Liver (tissue), 9 donors: ENCODE results near the gene FAM185A. TPM values are rescaled to one million over a fixed set of nuclear protein-coding genes. Genes with fewer than 3 reads are reported as not detected.
"Not testable (repeated sequence)": the region's sequence is repeated elsewhere in the genome, so short reads cannot be mapped to it uniquely, and the experiment has no call there.

Experiments used
- DNase-seq: peaks from one replicate; pipeline ENCODE4 v3.0.0-alpha.2; 2017; ENCODE audit warnings: low spot score
- H3K27ac ChIP-seq, 2 donors: one replicate each; pipeline ENCODE4 v1.7.0; 2013; ENCODE audit warnings: inconsistent platforms in 2 of 2, low read length in 2 of 2, control low read depth in 1 of 2, low read depth in 1 of 2, mild to moderate bottlenecking in 1 of 2
- H3K27me3 ChIP-seq, 4 donors: one replicate each; pipeline versions ENCODE4 v1.6.1 to v1.7.0; 2013; ENCODE audit warnings: low read length in 3 of 4, inconsistent platforms in 1 of 4, mild to moderate bottlenecking in 1 of 4, moderate library complexity in 1 of 4; ENCODE audit not compliant: control insufficient read depth in 4 of 4, insufficient read depth in 4 of 4
- H3K36me3 ChIP-seq, 4 donors: one replicate each; pipeline versions ENCODE4 v1.6.1 to v1.7.0; 2013; ENCODE audit warnings: low read length in 3 of 4, mild to moderate bottlenecking in 3 of 4, low read depth in 1 of 4, moderate library complexity in 1 of 4; ENCODE audit not compliant: control insufficient read depth in 4 of 4, insufficient read depth in 3 of 4
- H3K4me1 ChIP-seq, 4 donors: one replicate each; pipeline versions ENCODE4 v1.6.1 to v1.7.0; 2013; ENCODE audit warnings: low read length in 3 of 4, mild to moderate bottlenecking in 3 of 4, moderate library complexity in 1 of 4; ENCODE audit not compliant: control insufficient read depth in 4 of 4, insufficient read depth in 4 of 4
- H3K4me3 ChIP-seq, 3 donors: one replicate each; pipeline versions ENCODE4 v1.6.1 to v1.7.0; 2013; ENCODE audit warnings: low read length in 3 of 3, control low read depth in 1 of 3, low read depth in 1 of 3, mild to moderate bottlenecking in 1 of 3
- H3K9ac ChIP-seq, 2 donors: one replicate each; pipeline ENCODE4 v1.7.0; 2013; ENCODE audit warnings: low read length in 2 of 2, mild to moderate bottlenecking in 2 of 2, moderate library complexity in 2 of 2, control low read depth in 1 of 2, low read depth in 1 of 2
- H3K9me3 ChIP-seq, 4 donors: one replicate each; pipeline versions ENCODE4 v1.6.1 to v1.7.0; 2013; ENCODE audit warnings: low read length in 3 of 4; ENCODE audit not compliant: control insufficient read depth in 4 of 4
- EGR1 ChIP-seq, 2 donors: IDR thresholded peaks; 2 replicates each; pipeline ENCODE4 v1.6.1; 2016 to 2018; ENCODE audit warnings: antibody characterized with exemption in 2 of 2, low read depth in 2 of 2
- FOXA1 ChIP-seq: IDR thresholded peaks from 2 replicates; pipeline ENCODE4 v1.6.1; 2016; ENCODE audit warnings: antibody characterized with exemption
- FOXA2 ChIP-seq: IDR thresholded peaks from 2 replicates; pipeline ENCODE4 v1.6.1; 2016; ENCODE audit warnings: antibody characterized with exemption
- GABPA ChIP-seq, 2 donors: IDR thresholded peaks in 1 of 2; conservative IDR thresholded peaks in 1 of 2; 2 replicates each; pipeline ENCODE4 v1.6.1; 2016; ENCODE audit warnings: antibody characterized with exemption in 2 of 2, mild to moderate bottlenecking in 1 of 2, moderate library complexity in 1 of 2
- HNF4A ChIP-seq, 2 donors: conservative IDR thresholded peaks; 2 replicates each; pipeline ENCODE4 v1.6.1; 2016; ENCODE audit warnings: antibody characterized with exemption in 2 of 2, mild to moderate bottlenecking in 2 of 2
- HNF4G ChIP-seq: IDR thresholded peaks from 2 replicates; pipeline ENCODE4 v1.6.1; 2016; ENCODE audit warnings: antibody characterized with exemption
- JUND ChIP-seq, 2 donors: IDR thresholded peaks; 2 replicates each; pipeline ENCODE4 v1.6.1; 2016; ENCODE audit warnings: antibody characterized with exemption in 2 of 2
- NR2F2 ChIP-seq: IDR thresholded peaks from 2 replicates; pipeline ENCODE4 v1.6.1; 2016; ENCODE audit warnings: antibody characterized with exemption
- RAD21 ChIP-seq, 2 donors: IDR thresholded peaks; 2 replicates each; pipeline ENCODE4 v1.6.1; 2016; ENCODE audit warnings: antibody characterized with exemption in 2 of 2, mild to moderate bottlenecking in 2 of 2
- RXRA ChIP-seq, 2 donors: IDR thresholded peaks; 2 replicates each; pipeline ENCODE4 v1.6.1; 2017 to 2018; ENCODE audit warnings: antibody characterized with exemption in 2 of 2, mild to moderate bottlenecking in 1 of 2
- SP1 ChIP-seq: IDR thresholded peaks from 2 replicates; pipeline ENCODE4 v1.6.1; 2018; ENCODE audit warnings: antibody characterized with exemption, mild to moderate bottlenecking
- TAF1 ChIP-seq: conservative IDR thresholded peaks from 2 replicates; pipeline ENCODE4 v1.6.1; 2016; ENCODE audit warnings: antibody characterized with exemption, mild to moderate bottlenecking
- YY1 ChIP-seq: IDR thresholded peaks from 2 replicates; pipeline ENCODE4 v1.6.1; 2016; ENCODE audit warnings: antibody characterized with exemption, mild to moderate bottlenecking
- WGBS: extraction: QIAGEN DNeasy Blood & Tissue Kit; methylation state at CpG from one replicate; pipeline ENCODE4 v1.1.7; 2013; 5-methylcytosine and 5-hydroxymethylcytosine counted together
- polyA plus RNA-seq, 2 donors: library from polyadenylated mRNA; stranded (reverse) in 1 of 2; unstranded in 1 of 2; fragments of 200-250 nt in 1 of 2; fragments of >200 nt in 1 of 2; fragmentation: Nextera tagmentation in 1 of 2; extraction: Ambion mirVana in 1 of 2; gene quantifications; one replicate each; pipeline versions ENCODE4 v1.2.1 to v1.2.3, GENCODE V29; 2013 to 2015
- total RNA-seq, 2 donors: library from RNA; depleted of rRNA; stranded (reverse); fragments of >200 nt; gene quantifications; one replicate each; pipeline ENCODE4 v1.2.3, GENCODE V29; 2014
- TF ChIP-seq, protein P1 (sequence below): fragments of 150-350 bp; IDR thresholded peaks from 2 replicates; pipeline ENCODE4 v1.5.1; 2017; ENCODE audit warnings: improper control_type of control experiment, low read depth, low read length; ENCODE audit not compliant: missing input control
- TF ChIP-seq, protein P2 (sequence below): IDR thresholded peaks from 2 replicates; pipeline ENCODE4 v1.6.1; 2016; ENCODE audit warnings: antibody characterized with exemption
- TF ChIP-seq, protein P3 (sequence below): IDR thresholded peaks from 2 replicates; pipeline ENCODE4 v1.6.1; 2016; ENCODE audit warnings: antibody characterized with exemption, mild to moderate bottlenecking
- TF ChIP-seq, protein P4 (sequence below): IDR thresholded peaks from 2 replicates; pipeline ENCODE4 v1.6.1; 2016; ENCODE audit warnings: antibody characterized with exemption
- donor health status: healthy.
- donor health status: healthy.
- donor health status: healthy.
- donor health status: healthy.
- donor health status: healthy.

FAM185A gene
- total and polyA plus RNA-seq, 4 donors: 6.3 to 20.7 (median 7.3) TPM

DNA sequence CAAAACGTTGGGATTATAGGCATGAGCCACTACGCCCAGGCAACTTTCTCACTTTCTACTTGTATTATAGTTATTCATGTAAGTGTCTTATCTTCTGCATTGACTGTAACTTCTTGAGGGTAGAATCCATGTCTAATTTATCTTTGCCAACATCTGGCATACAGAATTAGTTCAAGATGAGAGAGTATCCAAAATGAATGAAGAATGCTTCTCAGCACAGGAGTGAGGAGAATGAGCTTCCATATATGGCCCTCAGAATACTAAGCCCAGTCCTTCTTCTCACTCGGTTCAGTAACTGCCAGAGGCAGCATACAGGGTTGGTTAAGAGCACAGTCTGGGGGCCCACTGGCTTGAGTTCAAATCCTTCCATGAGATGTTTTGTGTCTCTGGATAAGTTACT lies 89.0 kb downstream of the FAM185A start (continued):
- TF ChIP-seq, protein P1, sequence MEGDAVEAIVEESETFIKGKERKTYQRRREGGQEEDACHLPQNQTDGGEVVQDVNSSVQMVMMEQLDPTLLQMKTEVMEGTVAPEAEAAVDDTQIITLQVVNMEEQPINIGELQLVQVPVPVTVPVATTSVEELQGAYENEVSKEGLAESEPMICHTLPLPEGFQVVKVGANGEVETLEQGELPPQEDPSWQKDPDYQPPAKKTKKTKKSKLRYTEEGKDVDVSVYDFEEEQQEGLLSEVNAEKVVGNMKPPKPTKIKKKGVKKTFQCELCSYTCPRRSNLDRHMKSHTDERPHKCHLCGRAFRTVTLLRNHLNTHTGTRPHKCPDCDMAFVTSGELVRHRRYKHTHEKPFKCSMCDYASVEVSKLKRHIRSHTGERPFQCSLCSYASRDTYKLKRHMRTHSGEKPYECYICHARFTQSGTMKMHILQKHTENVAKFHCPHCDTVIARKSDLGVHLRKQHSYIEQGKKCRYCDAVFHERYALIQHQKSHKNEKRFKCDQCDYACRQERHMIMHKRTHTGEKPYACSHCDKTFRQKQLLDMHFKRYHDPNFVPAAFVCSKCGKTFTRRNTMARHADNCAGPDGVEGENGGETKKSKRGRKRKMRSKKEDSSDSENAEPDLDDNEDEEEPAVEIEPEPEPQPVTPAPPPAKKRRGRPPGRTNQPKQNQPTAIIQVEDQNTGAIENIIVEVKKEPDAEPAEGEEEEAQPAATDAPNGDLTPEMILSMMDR: no peak
- TF ChIP-seq GABPA (IDR thresholded peaks at IDR 0.05 in 1 of 2, conservative IDR thresholded peaks at IDR 0.05 in 1 of 2): no peak
- no peak for TF ChIP-seq YY1
- TF ChIP-seq EGR1 (IDR thresholded peaks at IDR 0.05; ENCODE audit: low read depth in 2 of 2): no peak
- no peak for TF ChIP-seq HNF4G

DNA sequence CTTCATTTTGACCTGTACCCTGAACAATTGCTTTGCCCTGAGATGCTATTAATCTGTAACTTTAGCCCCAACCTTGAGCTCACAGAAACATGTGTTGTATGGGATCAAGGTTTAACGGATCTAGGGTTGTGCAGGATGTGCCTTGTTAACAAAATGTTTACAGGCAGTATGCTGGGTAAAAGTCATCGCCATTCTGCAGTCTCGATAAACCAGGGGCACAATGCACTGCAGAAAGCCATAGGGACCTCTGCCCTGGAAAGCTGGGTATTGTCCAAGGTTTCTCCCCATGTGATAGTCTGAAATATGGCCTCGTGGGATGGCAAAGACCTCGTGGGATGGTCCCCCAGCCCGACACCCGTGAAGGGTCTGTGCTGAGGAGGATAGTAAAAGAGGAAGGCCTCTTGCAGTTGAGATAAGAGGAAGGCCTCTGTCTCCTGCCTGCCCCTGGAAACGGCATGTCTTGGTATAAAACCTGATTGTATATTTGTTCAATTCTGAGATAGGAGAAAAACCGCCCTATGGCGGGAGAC lies 89.8 kb downstream of the FAM185A start:
- 86% methylated on average over 10 of the region's 10 CpGs for WGBS
- H3K9ac ChIP-seq, H3K27ac ChIP-seq, H3K27me3 ChIP-seq, H3K36me3 ChIP-seq, H3K9me3 ChIP-seq, H3K4me1 ChIP-seq, H3K4me3 ChIP-seq, DNase-seq: not testable (repeated sequence)

DNA sequence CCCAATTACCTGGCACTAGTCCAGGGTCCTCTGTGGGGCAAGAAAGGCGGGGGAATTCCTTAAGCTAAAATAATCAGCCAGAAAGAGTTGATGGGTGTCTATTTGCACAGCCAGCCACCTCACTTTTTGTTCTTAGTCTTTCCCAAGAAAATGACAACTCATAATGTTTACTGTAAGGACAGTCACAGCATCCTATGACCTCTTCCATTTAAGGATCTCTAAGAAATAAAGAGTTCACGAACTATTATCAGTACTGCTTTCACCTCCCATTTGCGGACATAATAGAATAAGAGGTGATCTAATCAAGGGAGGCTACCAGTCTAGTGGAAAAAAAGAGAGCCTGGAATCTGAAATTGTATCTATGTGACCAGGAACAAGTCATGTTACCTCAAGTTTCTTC lies 91.6 kb downstream of the FAM185A start:
- Histone ChIP-seq H3K27me3 (no peaks in the 10 kb centered on the region), H3K9ac (no peak overlapping the region), H3K9me3 (no peaks in the 10 kb centered on the region), H3K4me3 (no peak overlapping the region), H3K27ac (no peak overlapping the region), H3K36me3 (peaks cover 0 to 3% (median 0%) of the 10 kb centered on the region in 4 donors), H3K4me1 (no peaks in the 10 kb centered on the region)
- no peak for DNase-seq
- 94% methylated on average over 3 of the region's 3 CpGs for WGBS
- TF ChIP-seq JUND (IDR thresholded peaks at IDR 0.05) (no peak), EGR1 (IDR thresholded peaks at IDR 0.05; ENCODE audit: low read depth in 2 of 2) (no peak), TAF1 (no peak), FOXA1 (no peak), FOXA2 (no peak), HNF4A (conservative IDR thresholded peaks at IDR 0.05) (no peak), GABPA (IDR thresholded peaks at IDR 0.05 in 1 of 2, conservative IDR thresholded peaks at IDR 0.05 in 1 of 2) (no peak), HNF4G (no peak), NR2F2 (no peak), YY1 (no peak), SP1 (no peak), RAD21 (IDR thresholded peaks at IDR 0.05) (no peak), RXRA (IDR thresholded peaks at IDR 0.05) (no peak)
- TF ChIP-seq, protein P2, sequence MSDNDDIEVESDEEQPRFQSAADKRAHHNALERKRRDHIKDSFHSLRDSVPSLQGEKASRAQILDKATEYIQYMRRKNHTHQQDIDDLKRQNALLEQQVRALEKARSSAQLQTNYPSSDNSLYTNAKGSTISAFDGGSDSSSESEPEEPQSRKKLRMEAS: no peak
- TF ChIP-seq, protein P3, sequence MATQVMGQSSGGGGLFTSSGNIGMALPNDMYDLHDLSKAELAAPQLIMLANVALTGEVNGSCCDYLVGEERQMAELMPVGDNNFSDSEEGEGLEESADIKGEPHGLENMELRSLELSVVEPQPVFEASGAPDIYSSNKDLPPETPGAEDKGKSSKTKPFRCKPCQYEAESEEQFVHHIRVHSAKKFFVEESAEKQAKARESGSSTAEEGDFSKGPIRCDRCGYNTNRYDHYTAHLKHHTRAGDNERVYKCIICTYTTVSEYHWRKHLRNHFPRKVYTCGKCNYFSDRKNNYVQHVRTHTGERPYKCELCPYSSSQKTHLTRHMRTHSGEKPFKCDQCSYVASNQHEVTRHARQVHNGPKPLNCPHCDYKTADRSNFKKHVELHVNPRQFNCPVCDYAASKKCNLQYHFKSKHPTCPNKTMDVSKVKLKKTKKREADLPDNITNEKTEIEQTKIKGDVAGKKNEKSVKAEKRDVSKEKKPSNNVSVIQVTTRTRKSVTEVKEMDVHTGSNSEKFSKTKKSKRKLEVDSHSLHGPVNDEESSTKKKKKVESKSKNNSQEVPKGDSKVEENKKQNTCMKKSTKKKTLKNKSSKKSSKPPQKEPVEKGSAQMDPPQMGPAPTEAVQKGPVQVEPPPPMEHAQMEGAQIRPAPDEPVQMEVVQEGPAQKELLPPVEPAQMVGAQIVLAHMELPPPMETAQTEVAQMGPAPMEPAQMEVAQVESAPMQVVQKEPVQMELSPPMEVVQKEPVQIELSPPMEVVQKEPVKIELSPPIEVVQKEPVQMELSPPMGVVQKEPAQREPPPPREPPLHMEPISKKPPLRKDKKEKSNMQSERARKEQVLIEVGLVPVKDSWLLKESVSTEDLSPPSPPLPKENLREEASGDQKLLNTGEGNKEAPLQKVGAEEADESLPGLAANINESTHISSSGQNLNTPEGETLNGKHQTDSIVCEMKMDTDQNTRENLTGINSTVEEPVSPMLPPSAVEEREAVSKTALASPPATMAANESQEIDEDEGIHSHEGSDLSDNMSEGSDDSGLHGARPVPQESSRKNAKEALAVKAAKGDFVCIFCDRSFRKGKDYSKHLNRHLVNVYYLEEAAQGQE: no peak
- TF ChIP-seq, protein P1: no peak
- TF ChIP-seq, protein P4, sequence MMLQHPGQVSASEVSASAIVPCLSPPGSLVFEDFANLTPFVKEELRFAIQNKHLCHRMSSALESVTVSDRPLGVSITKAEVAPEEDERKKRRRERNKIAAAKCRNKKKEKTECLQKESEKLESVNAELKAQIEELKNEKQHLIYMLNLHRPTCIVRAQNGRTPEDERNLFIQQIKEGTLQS: no peak
